GM19328 (cell line): ENCODE data around the gene TNS1.

ENCODE experiments used
- ATAC-seq: cut with Tn5 transposase; IDR thresholded peaks from one replicate; pipeline ENCODE4 v1.9.1; 2021; ENCODE audit warnings: mild to moderate bottlenecking, moderate library complexity; ENCODE audit not compliant: unreplicated experiment

Gene TNS1

GRCh38 chr2:217964275-217965161 lies 38.3 kb downstream of the TNS1 start:
- ATAC-seq = no peak

DNA sequence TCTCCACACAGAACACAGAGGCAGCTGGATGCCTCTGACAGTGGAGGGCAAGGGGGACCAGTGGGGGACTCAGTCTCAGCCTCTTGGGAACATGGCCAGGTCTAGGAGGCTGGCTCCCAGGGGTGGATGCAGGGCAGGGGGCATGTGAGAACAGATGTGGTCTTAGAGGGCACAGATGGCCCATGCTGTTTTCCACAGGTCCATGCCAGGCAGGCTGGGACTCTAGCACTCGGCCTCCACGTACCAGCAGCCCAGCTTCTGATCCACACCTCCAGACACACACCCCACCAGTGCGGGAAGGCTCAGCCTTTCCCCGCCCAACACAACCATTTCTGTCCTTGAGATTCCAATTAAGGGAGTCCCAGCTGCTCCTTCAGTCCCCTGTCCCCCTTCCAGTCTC lies 42.4 kb downstream of the TNS1 start:
- no peak for ATAC-seq

DNA sequence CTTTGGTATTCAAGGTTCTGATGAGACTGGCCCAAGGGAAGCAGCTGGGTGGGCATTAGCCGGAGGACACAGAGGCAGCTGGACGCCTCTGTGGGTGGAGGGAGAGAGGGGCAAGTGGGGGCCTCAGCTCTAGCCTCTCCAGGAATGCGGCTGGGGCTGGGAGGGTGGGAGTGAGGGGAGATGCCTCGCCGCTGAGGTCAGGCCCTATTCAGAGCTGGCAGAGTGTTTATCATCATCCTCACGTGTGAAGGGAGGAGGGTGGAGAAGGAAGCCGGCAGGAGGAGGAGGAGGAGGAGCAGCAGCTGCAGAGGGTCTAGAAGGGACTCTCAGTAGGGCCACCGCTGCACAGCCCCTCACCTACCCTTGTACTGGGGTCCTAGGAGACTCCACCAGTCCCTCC lies 43.1 kb downstream of the TNS1 start:
- ATAC-seq = no peak

- no peak for ATAC-seq
Observed at GRCh38 chr2:217958884-217959225, 43.9 kb downstream of the TNS1 start.

DNA sequence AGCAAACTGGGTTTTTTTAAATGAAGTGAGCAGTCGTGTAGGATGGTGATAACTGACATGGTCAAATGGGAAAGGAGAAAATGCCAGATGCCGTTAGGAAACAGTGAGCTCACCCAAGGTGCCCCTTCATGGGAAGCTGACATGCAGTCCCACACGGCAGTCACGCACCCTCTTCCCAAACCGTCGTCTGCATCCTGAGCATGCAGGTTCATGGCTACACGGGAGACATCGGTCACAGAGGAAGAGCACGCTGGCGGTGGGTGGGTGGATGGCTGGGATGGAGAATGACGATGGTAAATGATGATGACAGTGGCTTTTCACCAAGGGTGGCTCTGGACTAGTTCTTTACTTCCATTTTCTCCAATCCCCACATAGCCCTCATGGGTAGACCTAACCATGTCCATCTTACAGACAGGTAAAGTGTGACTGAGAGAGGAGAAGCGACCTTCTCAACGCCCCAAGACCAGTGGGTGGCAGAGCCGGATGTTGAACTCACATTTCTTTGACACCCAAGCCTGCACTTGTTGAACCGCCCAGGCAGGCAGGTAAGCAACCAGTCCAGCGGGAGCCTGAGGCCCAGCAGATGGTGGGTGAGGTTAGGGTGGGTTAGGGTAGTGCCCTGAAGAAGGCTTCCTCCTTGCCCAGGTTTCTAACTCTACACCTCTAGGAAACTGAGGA lies 44.5 kb downstream of the TNS1 start:
- ATAC-seq = no peak

DNA sequence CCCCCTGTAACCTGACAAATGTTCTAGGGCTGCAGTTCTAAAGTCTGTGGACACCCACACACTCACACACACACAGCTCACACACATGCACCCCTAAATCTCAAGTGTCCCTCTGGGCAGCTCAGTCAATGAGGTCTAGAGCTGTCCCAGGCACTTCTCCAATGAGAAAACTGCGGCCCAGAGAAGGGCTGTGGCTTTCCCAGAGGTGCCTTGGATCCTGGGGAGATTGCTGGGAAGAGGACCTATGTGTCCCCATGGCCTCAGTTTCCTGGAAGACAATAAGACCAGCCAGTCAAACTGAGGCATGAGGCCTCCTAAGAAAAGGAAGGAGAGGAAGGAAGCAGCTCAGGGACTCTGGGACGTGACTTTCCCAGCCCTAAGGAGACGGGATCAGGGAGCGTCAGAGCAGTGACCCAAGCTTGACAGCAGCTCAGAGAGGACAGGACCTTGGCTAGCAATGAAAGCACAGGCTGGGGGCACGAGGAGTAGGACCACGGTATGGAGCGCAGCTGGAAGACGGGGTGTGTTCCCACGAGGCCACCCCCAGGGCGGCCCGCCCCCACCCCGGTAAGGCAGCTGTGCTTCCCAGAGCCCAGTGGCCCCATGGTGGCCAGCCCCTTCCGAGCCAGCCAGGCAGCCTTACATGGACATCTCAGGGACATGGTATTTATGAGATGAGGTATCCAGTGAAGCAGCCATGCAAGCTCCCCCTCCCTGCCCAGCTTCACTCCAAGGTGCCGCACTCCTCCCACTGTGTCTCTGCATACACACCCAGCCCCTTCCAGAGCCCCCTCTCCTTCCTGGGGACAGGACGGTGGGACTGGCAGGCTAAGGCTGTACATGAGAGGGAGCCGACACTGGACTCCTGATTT lies 46.0 kb downstream of the TNS1 start:
- no peak for ATAC-seq

- ATAC-seq = no peak
Observed at GRCh38 chr2:217955881-217956493, 46.8 kb downstream of the TNS1 start.

- no peak for ATAC-seq
Observed at GRCh38 chr2:217954971-217955740, 47.6 kb downstream of the TNS1 start.

- ATAC-seq = no peak
Observed at GRCh38 chr2:217954469-217954868, 48.3 kb downstream of the TNS1 start.

DNA sequence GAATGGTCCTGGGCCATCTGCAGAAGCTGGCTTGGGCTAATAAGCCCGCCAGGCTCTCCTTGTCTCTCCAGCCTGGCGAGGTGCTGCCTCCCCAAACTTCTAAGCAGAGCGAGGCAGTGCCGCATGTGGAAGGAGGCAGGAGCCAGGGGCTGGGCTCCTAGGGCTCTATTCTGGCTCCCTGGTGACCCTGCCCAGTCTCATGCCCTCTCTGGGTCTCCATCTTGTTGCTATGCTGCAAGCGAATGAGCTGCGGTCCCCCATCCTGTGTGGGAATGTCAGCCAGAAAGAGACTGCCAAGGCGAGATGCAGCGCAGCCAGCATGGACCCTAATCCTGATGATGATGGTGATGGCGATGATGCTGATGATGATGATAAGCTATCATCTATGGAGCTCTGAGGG lies 48.7 kb downstream of the TNS1 start:
- ATAC-seq = no peak

GRCh38 chr2:217953531-217953932 lies 49.3 kb downstream of the TNS1 start:
- no peak for ATAC-seq

DNA sequence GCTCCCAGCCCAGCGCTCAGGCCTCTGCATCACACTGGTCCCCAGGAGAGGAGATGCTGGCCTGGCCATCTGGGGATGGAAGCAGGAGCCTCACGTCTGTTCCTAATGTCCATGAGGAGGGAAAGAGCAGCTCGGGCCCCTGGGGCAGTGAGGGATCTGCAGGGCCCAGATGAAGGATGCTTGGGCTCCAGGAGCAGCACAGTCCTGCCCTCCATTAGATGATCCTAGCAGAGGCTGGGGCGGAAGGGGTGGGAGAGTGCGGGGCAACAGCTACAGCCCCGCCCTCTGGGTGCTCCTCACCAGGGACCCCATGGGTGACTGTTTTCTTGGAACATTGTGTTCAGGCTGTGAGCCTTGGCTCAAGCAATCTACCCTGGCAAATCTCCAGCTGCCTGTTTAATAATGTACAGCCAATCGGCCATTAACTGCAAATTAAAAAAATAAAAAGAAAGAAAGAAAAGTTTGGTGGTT lies 49.7 kb downstream of the TNS1 start:
- no peak for ATAC-seq

GRCh38 chr2:217952409-217952808 lies 50.4 kb downstream of the TNS1 start:
- ATAC-seq = no peak

- ATAC-seq = no peak
Observed at GRCh38 chr2:217951521-217952247, 51.1 kb downstream of the TNS1 start.

DNA sequence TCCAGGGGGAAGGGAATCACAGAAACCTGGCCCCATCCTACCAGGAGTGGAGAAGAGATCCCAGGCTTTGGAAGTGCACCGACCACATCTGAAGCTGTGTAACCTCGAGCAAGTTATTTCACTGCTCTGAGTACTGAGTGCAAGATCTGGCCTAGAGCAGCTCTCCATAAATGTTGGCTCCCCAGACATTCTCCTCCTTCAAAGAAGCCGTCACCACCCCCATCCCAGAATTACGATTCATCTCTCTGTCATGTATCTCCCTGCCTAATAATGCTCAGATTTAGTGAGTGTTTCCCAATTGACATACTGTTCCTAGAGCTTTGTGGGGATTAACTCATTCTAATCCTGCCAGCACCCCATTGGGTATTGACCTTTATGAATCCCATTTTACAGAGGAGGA lies 51.7 kb downstream of the TNS1 start:
- no peak for ATAC-seq

DNA sequence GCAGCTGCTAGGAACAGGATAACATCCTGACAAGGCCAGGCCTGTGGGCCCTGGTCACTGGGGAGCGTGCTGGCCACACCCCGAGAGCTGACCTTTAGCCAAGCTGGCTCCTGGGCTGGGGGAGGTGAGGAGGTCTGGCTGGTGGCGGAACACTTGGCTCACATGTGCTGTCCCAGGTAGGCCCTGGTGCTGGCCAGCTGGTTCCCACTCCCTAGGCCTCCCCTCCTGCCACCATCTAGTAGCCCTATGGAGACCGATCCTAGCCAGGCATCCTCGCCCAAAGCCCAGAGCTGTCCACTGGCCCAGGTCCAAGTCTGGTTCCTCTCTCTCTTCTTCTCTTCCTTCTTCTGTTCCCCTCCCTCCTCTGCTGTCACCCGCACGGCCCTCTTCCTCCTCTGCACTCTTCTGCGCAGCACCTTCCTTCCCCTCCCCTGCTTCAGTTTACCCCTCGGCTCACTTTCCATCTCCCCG lies 52.4 kb downstream of the TNS1 start:
- no peak for ATAC-seq

GRCh38 chr2:217949447-217949846 lies 53.3 kb downstream of the TNS1 start:
- ATAC-seq = no peak

- no peak for ATAC-seq
Observed at GRCh38 chr2:217948897-217949296, 53.9 kb downstream of the TNS1 start.

GRCh38 chr2:217948351-217948791 lies 54.4 kb downstream of the TNS1 start:
- ATAC-seq = no peak
